HepG2 (cell line): Measurements from ENCODE around the gene PSKH1. TPM values are rescaled to one million over a fixed set of nuclear protein-coding genes. Genes with fewer than 3 reads are reported as not detected.

Experiments used
- ATAC-seq: fragments of 200-7000 bp; cut with Tn5 transposase; 3 replicates; pipeline ENCODE4 v1.9.1; 2020; ENCODE audit warnings: mild to moderate bottlenecking, moderate library complexity
- BruUV-seq: library from RNA; stranded (reverse); fragments of 400-500 nt; replicated peaks from 2 replicates; lab custom pipeline; 2021; lab: Mats Ljungman, UMichigan
- CTCF ChIA-PET: fragments of 300-600 bp; formaldehyde crosslinking; extraction: SDS; loops from one replicate; lab custom pipeline; 2021; ENCODE audit warnings: low total read pairs, inconsistent platforms, low intra/inter-chr PET ratio; lab: Yijun Ruan, JAX
- POLR2A ChIA-PET: fragments of 350-600 bp; sonication (Branson Sonifier 250); formaldehyde crosslinking; loops from one replicate; lab custom pipeline; 2020; ENCODE audit warnings: antibody characterized with exemption, inconsistent platforms; lab: Yijun Ruan, JAX
- DNase-seq: peaks from one replicate; pipeline ENCODE4 v3.0.0-alpha.2; 2015; ENCODE audit warnings: low spot score
- FAIRE-seq: peaks from 3 replicates; lab custom pipeline; 2011; peaks lifted over from hg19 to GRCh38; lab: Jason Lieb, UNC
- H2AFZ ChIP-seq: one replicate; pipeline ENCODE4 v1.6.1; 2011; ENCODE audit warnings: low read length, inconsistent platforms
- H3K27ac ChIP-seq: fragments of 300-600 bp; 3 replicates; pipeline ENCODE4 v1.8.0; 2011; ENCODE audit warnings: mixed run types, mild to moderate bottlenecking, mixed read lengths, low read length, inconsistent platforms; ENCODE audit not compliant: insufficient read depth; ENCODE audit errors: extremely low read length
- H3K27me3 ChIP-seq, 2 experiments: fragments of 200-600 bp in 1 of 2; 2 replicates in 1 of 2; 3 replicates in 1 of 2; pipeline versions ENCODE4 v1.6.0 to v1.8.0; 2011; ENCODE audit warnings: low read length in 2 of 2, mild to moderate bottlenecking in 2 of 2, moderate library complexity in 2 of 2, inconsistent platforms in 1 of 2; ENCODE audit not compliant: insufficient read depth in 2 of 2, control insufficient read depth in 1 of 2
- H3K36me3 ChIP-seq, 2 experiments: fragments of 200-600 bp in 1 of 2; replicated peaks in 1 of 2; 2 replicates in 1 of 2; 3 replicates in 1 of 2; pipeline versions ENCODE4 v1.5.1 to v1.8.0; 2011; ENCODE audit warnings: low read length in 2 of 2, inconsistent platforms in 1 of 2; ENCODE audit not compliant: insufficient read depth in 2 of 2, control insufficient read depth in 1 of 2
- H3K4me1 ChIP-seq: 2 replicates; pipeline ENCODE4 v1.5.1; 2012; ENCODE audit warnings: low read length, inconsistent platforms; ENCODE audit not compliant: insufficient read depth
- H3K4me2 ChIP-seq: 2 replicates; pipeline ENCODE4 v1.6.0; 2011; ENCODE audit warnings: low read depth, low read length, inconsistent platforms
- H3K4me3 ChIP-seq, 3 experiments: fragments of 200-600 bp in 1 of 3; sonication (generic), shearing (Covaris generic) in 1 of 3; replicated peaks in 1 of 3; 2 replicates each; pipeline ENCODE4 v1.5.1; 2011 to 2016; ENCODE audit warnings: low read length in 3 of 3, inconsistent platforms in 2 of 3, low read depth in 2 of 3, mild to moderate bottlenecking in 2 of 3, control low read depth in 1 of 3, mixed read lengths in 1 of 3; ENCODE audit not compliant: insufficient read depth in 1 of 3
- H3K79me2 ChIP-seq: one replicate; pipeline ENCODE4 v1.6.1; 2011; ENCODE audit warnings: low read length, inconsistent platforms; ENCODE audit not compliant: insufficient read depth
- H3K9ac ChIP-seq: 2 replicates; pipeline ENCODE4 v1.6.0; 2011; ENCODE audit warnings: mild to moderate bottlenecking, low read depth, low read length, inconsistent platforms; ENCODE audit not compliant: insufficient read depth
- H3K9me3 ChIP-seq: 2 replicates; pipeline ENCODE4 v1.5.1; 2012; ENCODE audit warnings: mild to moderate bottlenecking, low read length
- H4K20me1 ChIP-seq: 2 replicates; pipeline ENCODE4 v1.6.0; 2011; ENCODE audit warnings: inconsistent platforms, mild to moderate bottlenecking, low read length, moderate library complexity; ENCODE audit not compliant: insufficient read depth
- FOSL2 ChIP-seq: sonication (generic); formaldehyde crosslinking; IDR thresholded peaks from 2 replicates; pipeline ENCODE4 v1.4.0; 2020; ENCODE audit warnings: missing genetic modification reagents
- GLI4 ChIP-seq: sonication (generic); formaldehyde crosslinking; IDR thresholded peaks from 2 replicates; pipeline ENCODE4 v1.5.1; 2020; ENCODE audit warnings: missing genetic modification reagents, mild to moderate bottlenecking, moderate library complexity, borderline replicate concordance
- NFKBIZ ChIP-seq: IDR thresholded peaks from 2 replicates; pipeline ENCODE4 v1.6.1; 2018; ENCODE audit warnings: missing genetic modification reagents, missing compliant biosample characterization
- ZNF235 ChIP-seq: sonication (generic); formaldehyde crosslinking; IDR thresholded peaks from 2 replicates; pipeline ENCODE4 v1.8.1; 2023; ENCODE audit warnings: mild to moderate bottlenecking, missing genetic modification reagents, borderline replicate concordance
- ZNF263 ChIP-seq: sonication (generic); formaldehyde crosslinking; IDR thresholded peaks from 2 replicates; pipeline ENCODE4 v1.4.0; 2020; ENCODE audit warnings: missing genetic modification reagents
- WGBS: methylation state at CpG from one replicate; pipeline ENCODE4 v1.1.6; 2017; ENCODE audit warnings: low lambda C conversion rate; 5-methylcytosine and 5-hydroxymethylcytosine counted together
- in situ Hi-C: cut with HindIII; loops from 2 replicates; pipeline ENCODE4 v1.10.0; 2017; ENCODE audit warnings: low pct_unique_long_range_greater_than_20kb; ENCODE audit not compliant: extremely low pct_ligation_motif_present
- intact Hi-C: fragments of 100-400 bp; cut with micrococcal nuclease; formaldehyde crosslinking; loops from one replicate; pipeline ENCODE4 v1.10.0; 2022; ENCODE audit not compliant: unreplicated experiment
- polyA plus RNA-seq, 8 experiments: library from polyadenylated mRNA; depleted of rRNA in 3 of 8; stranded (reverse) in 7 of 8; unstranded in 1 of 8; fragments of >200 nt; fragmentation: Illumina TruSeq in 4 of 8; extraction: Trizol in 4 of 8; gene quantifications; 2 replicates each; pipeline versions ENCODE4 v1.2.1 to v1.2.3, GENCODE V29; 2011 to 2016; ENCODE audit warnings: low read depth in 4 of 8, missing spikeins in 1 of 8, mixed read lengths in 1 of 8; ENCODE audit not compliant: insufficient read depth in 1 of 8
- total RNA-seq, 5 experiments: library from RNA; depleted of rRNA; stranded (reverse); fragments of >200 nt; fragmentation: Illumina TruSeq; extraction: Trizol; gene quantifications; 2 replicates each; pipeline ENCODE4 v1.2.3, GENCODE V29; 2016; ENCODE audit warnings: low read depth in 1 of 5
- TF ChIP-seq, protein P1 (sequence below): sonication (generic); formaldehyde crosslinking; IDR thresholded peaks from 2 replicates; pipeline ENCODE4 v1.4.0; 2020; ENCODE audit warnings: missing genetic modification reagents, borderline replicate concordance
- TF ChIP-seq, protein P2 (sequence below): sonication (generic); formaldehyde crosslinking; IDR thresholded peaks from 2 replicates; pipeline ENCODE4 v1.4.0; 2020; ENCODE audit warnings: missing genetic modification reagents
- TF ChIP-seq, protein P3 (sequence below): sonication (generic); formaldehyde crosslinking; IDR thresholded peaks from 2 replicates; pipeline ENCODE4 v1.9.0; 2021; ENCODE audit warnings: missing genetic modification reagents, mild to moderate bottlenecking, borderline replicate concordance
- TF ChIP-seq, protein P4 (sequence below): sonication (generic); formaldehyde crosslinking; IDR thresholded peaks from 2 replicates; pipeline ENCODE4 v1.5.0; 2020; ENCODE audit warnings: missing genetic modification reagents

The PSKH1 gene
- total and polyA plus RNA-seq, 2 of the 13 experiments (the other 11 are each of a cell fraction or from before 2014, with no cell fraction given): 8.4 to 19.1 TPM

DNA sequence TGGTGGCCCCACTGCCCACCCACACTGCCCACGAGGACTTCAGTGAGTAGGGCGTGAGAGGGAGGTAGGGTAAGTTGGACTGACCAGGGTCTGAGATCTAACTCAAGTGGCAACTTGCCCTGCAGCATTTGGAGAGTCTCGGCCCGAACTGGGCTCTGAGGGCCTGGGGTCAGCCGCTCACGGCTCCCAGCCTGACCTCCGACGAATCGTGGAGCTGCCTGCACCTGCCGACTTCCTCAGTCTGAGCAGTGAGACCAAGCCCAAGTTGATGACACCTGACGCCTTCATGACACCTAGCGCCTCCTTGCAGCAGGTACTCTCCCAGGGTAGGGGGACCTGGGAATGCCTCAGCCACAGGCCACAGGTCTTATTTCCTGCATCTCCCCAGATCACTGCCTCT lies 13.6 kb upstream of the PSKH1 start:
- peaks cover 10% of the 10 kb centered on the region for H4K20me1 ChIP-seq
- peaks cover 36% of the 10 kb centered on the region for H3K4me1 ChIP-seq
- in situ Hi-C loops (no loop called here), intact Hi-C loops (no loop called here)
- peaks cover 17% of the 10 kb centered on the region for H3K79me2 ChIP-seq
- no peak for DNase-seq
- H3K9ac ChIP-seq: no peak overlapping the region
- H2AFZ ChIP-seq: no peak overlapping the region
- 98% methylated on average over 7 of the region's 12 CpGs for WGBS
- no peak for FAIRE-seq
- peaks cover 65 to 95% of the 10 kb centered on the region in 2 experiments for H3K36me3 ChIP-seq
- no TSS peak for BruUV-seq
- no peak overlapping the region for H3K27ac ChIP-seq
- ATAC-seq: no peak
- H3K4me2 ChIP-seq: no peak overlapping the region
- TF ChIP-seq, protein P1, sequence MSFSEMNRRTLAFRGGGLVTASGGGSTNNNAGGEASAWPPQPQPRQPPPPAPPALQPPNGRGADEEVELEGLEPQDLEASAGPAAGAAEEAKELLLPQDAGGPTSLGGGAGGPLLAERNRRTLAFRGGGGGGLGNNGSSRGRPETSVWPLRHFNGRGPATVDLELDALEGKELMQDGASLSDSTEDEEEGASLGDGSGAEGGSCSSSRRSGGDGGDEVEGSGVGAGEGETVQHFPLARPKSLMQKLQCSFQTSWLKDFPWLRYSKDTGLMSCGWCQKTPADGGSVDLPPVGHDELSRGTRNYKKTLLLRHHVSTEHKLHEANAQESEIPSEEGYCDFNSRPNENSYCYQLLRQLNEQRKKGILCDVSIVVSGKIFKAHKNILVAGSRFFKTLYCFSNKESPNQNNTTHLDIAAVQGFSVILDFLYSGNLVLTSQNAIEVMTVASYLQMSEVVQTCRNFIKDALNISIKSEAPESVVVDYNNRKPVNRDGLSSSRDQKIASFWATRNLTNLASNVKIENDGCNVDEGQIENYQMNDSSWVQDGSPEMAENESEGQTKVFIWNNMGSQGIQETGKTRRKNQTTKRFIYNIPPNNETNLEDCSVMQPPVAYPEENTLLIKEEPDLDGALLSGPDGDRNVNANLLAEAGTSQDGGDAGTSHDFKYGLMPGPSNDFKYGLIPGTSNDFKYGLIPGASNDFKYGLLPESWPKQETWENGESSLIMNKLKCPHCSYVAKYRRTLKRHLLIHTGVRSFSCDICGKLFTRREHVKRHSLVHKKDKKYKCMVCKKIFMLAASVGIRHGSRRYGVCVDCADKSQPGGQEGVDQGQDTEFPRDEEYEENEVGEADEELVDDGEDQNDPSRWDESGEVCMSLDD (CRISPR knock-in tag): no peak
- TF ChIP-seq, protein P2, sequence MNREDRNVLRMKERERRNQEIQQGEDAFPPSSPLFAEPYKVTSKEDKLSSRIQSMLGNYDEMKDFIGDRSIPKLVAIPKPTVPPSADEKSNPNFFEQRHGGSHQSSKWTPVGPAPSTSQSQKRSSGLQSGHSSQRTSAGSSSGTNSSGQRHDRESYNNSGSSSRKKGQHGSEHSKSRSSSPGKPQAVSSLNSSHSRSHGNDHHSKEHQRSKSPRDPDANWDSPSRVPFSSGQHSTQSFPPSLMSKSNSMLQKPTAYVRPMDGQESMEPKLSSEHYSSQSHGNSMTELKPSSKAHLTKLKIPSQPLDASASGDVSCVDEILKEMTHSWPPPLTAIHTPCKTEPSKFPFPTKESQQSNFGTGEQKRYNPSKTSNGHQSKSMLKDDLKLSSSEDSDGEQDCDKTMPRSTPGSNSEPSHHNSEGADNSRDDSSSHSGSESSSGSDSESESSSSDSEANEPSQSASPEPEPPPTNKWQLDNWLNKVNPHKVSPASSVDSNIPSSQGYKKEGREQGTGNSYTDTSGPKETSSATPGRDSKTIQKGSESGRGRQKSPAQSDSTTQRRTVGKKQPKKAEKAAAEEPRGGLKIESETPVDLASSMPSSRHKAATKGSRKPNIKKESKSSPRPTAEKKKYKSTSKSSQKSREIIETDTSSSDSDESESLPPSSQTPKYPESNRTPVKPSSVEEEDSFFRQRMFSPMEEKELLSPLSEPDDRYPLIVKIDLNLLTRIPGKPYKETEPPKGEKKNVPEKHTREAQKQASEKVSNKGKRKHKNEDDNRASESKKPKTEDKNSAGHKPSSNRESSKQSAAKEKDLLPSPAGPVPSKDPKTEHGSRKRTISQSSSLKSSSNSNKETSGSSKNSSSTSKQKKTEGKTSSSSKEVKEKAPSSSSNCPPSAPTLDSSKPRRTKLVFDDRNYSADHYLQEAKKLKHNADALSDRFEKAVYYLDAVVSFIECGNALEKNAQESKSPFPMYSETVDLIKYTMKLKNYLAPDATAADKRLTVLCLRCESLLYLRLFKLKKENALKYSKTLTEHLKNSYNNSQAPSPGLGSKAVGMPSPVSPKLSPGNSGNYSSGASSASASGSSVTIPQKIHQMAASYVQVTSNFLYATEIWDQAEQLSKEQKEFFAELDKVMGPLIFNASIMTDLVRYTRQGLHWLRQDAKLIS (CRISPR knock-in tag): no peak
- no peak for TF ChIP-seq FOSL2 (CRISPR knock-in tag)
- no peak for TF ChIP-seq GLI4 (CRISPR knock-in tag)
- TF ChIP-seq, protein P3, sequence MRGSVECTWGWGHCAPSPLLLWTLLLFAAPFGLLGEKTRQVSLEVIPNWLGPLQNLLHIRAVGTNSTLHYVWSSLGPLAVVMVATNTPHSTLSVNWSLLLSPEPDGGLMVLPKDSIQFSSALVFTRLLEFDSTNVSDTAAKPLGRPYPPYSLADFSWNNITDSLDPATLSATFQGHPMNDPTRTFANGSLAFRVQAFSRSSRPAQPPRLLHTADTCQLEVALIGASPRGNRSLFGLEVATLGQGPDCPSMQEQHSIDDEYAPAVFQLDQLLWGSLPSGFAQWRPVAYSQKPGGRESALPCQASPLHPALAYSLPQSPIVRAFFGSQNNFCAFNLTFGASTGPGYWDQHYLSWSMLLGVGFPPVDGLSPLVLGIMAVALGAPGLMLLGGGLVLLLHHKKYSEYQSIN (CRISPR knock-in tag): no peak
- TF ChIP-seq, protein P4, sequence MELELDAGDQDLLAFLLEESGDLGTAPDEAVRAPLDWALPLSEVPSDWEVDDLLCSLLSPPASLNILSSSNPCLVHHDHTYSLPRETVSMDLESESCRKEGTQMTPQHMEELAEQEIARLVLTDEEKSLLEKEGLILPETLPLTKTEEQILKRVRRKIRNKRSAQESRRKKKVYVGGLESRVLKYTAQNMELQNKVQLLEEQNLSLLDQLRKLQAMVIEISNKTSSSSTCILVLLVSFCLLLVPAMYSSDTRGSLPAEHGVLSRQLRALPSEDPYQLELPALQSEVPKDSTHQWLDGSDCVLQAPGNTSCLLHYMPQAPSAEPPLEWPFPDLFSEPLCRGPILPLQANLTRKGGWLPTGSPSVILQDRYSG (CRISPR knock-in tag): no peak
- no peak for TF ChIP-seq ZNF263 (CRISPR knock-in tag)
- TF ChIP-seq NFKBIZ (CRISPR knock-in tag): no peak
- TF ChIP-seq ZNF235 (CRISPR knock-in tag): no peak
- H3K27me3 ChIP-seq: no peaks in the 10 kb centered on the region
- H3K9me3 ChIP-seq: no peaks in the 10 kb centered on the region
- no peak overlapping the region for H3K4me3 ChIP-seq
- CTCF ChIA-PET: no interaction called here
- POLR2A ChIA-PET: no interaction called here
